ENCODE results near the gene MOB3B.

DNA sequence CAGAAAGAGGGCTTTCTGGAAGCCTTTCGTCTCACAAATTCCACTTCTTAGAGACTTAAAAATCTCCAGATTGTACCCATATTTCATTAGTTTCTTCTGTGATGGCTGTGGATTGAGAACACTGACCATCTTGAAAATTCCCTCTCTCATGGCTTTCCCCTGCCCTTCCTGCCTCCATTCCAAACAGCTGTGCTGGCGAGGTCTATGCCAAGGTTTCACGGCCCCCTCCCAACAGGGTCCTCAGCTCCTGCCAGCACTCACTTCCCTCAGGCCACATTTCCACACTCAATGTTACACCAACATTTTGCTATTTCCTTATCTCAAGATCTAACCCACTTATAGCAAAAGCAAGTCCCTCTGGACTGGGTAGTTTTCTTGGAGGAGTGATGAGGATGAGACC, 192.4 kb downstream of the MOB3B start:
- TF ChIP-seq, protein P1, sequence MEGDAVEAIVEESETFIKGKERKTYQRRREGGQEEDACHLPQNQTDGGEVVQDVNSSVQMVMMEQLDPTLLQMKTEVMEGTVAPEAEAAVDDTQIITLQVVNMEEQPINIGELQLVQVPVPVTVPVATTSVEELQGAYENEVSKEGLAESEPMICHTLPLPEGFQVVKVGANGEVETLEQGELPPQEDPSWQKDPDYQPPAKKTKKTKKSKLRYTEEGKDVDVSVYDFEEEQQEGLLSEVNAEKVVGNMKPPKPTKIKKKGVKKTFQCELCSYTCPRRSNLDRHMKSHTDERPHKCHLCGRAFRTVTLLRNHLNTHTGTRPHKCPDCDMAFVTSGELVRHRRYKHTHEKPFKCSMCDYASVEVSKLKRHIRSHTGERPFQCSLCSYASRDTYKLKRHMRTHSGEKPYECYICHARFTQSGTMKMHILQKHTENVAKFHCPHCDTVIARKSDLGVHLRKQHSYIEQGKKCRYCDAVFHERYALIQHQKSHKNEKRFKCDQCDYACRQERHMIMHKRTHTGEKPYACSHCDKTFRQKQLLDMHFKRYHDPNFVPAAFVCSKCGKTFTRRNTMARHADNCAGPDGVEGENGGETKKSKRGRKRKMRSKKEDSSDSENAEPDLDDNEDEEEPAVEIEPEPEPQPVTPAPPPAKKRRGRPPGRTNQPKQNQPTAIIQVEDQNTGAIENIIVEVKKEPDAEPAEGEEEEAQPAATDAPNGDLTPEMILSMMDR (IDR thresholded peaks at IDR 0.05) = no peak
- no peak for TF ChIP-seq POLR2A (IDR thresholded peaks at IDR 0.05)
